Fibroblast of skin of back (primary cell): ENCODE data around the gene NPPB. TPM values are rescaled to one million over a fixed set of nuclear protein-coding genes. Genes with fewer than 3 reads are reported as not detected.
A peak's percentile ranks its signal among the peaks of the same experiment; 100 is the strongest.
"Not testable (repeated sequence)": the region's sequence is repeated elsewhere in the genome, so short reads cannot be mapped to it uniquely, and the experiment has no call there.

Source experiments
- DNase-seq: peaks from one replicate; pipeline ENCODE4 v3.0.0-alpha.2; 2013
- polyA plus RNA-seq, 2 experiments: library from polyadenylated mRNA; unstranded; fragments of 120-200 nt; gene quantifications; one replicate each; pipeline ENCODE4 v1.2.1, GENCODE V29; 2013; ENCODE audit not compliant: insufficient read length in 2 of 2

Gene NPPB
- polyA plus RNA-seq (2013, experiment 1 of 2; ENCODE audit: insufficient read length) = 13.6 TPM
- polyA plus RNA-seq (2013, experiment 2 of 2; ENCODE audit: insufficient read length) = 14.3 TPM

GRCh38 chr1:11858613-11858967 is at the start of gene NPPB:
Gene NPPB (minus strand): TSS chr1:11858945. CDS start chr1:11858833, 112 bp downstream.
- DNase-seq = no peak

DNA sequence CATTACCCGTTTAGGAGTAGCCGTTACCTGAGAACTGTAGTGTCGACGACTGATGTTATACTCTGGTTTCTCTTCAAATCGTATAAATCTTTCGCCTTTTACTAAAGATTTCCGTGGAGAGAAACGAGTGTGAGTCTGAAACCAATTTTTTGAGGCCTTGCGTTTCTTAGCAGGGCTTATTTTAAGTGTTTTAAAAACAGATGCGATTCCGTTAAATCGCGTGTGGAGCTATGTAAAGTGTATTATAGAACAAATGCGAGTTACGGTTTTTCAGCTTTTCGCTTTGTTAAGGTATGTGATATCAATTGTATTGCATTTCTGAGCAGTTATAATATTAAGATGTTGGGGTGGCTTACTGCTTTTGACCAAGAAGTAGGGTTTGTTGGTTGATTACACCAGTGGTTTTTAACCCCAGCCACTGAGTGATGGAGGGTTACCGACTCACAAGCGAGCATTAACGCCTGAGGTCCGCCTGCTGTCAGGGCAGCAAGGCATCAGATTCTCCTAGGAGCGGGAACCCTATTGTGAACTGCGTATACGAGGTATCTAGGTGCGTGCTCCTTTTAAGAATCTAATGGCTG is 49.4 kb upstream of the NPPB start:
- peak; percentile 99 for DNase-seq

GRCh38 chr1:11907275-11908094 is 48.7 kb upstream of the NPPB start:
- peak; percentile 91 for DNase-seq

DNA sequence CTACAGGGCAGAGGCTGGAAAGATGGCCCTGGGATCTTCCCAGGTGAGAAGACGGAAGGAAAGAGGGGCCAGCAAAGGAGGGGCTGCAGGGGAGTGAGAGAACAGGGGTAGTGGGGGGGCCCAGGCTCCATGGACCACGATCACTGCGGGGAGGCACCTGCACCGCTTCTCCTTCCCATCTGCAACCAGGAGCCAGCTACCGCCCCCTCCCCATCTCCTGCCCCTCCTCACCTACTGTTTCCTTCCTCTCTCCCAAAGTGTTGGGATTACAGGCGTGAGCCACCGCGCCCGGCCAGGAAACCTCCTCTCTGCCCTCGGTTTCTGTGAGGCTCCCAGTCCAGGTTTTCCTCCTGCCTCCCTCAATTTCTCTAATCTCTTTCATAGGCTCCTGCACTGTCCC is 48.1 kb upstream of the NPPB start:
- DNase-seq = no peak

DNA sequence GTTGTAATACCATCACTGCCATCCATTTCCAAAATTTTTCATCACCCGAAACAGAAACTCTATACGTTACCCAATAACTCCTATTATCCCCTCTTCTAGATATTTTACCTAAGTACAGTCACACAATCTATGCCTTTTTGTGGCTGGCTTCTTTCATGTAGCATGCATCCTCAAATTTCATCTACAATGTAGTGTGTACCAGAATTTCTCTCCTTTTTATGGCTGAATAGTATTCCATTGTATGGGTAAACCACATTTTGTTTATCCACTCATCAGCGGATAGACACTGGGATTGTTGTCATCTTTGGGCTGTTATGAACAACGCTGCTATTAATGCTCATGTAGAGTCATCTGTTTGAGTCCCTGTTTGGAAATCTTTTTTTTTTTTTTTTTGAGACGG is 46.2 kb upstream of the NPPB start:
- no peak for DNase-seq

DNA sequence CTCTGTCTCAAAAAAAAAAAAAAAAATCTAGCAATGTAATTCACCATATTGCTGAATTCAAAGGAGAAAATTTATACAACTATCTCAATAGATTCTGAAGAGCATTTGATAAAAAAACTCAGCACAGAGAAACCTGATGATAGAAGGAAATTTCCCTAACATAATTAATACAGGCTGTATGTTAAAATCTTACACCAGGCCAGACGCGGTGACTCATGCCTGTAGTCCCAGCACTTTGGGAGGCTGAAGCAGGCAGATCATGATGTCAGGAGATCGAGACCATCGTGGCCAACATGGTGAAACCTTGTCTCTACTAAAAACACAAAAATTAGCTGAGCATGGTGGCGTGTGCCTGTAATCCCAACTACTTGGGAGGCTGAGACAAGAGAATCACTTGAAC is 45.4 kb upstream of the NPPB start:
- DNase-seq = peak; percentile 33

GRCh38 chr1:11903210-11903609 is 44.5 kb upstream of the NPPB start:
- DNase-seq = no peak

DNA sequence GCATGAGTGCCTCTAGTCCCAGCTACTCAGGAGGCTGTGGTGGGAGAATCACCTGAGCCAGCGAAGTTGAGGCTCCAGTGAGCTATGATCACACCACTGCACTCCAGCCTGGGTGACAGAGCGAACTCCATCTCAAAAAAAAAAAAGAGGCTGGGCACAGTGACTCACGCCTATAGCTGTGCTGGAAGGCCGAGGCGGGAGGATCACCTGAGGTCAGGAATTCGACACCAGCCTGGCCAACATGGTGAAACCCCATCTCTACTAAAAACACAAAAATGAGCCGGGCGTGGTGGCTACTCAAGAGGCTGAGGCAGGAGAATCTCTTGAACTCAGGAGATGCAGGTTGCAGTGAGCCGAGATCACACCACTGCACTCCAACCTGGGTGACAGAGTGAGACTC is 42.7 kb upstream of the NPPB start:
- not testable (repeated sequence) for DNase-seq

GRCh38 chr1:11898831-11899467 is 40.2 kb upstream of the NPPB start:
- DNase-seq = no peak

DNA sequence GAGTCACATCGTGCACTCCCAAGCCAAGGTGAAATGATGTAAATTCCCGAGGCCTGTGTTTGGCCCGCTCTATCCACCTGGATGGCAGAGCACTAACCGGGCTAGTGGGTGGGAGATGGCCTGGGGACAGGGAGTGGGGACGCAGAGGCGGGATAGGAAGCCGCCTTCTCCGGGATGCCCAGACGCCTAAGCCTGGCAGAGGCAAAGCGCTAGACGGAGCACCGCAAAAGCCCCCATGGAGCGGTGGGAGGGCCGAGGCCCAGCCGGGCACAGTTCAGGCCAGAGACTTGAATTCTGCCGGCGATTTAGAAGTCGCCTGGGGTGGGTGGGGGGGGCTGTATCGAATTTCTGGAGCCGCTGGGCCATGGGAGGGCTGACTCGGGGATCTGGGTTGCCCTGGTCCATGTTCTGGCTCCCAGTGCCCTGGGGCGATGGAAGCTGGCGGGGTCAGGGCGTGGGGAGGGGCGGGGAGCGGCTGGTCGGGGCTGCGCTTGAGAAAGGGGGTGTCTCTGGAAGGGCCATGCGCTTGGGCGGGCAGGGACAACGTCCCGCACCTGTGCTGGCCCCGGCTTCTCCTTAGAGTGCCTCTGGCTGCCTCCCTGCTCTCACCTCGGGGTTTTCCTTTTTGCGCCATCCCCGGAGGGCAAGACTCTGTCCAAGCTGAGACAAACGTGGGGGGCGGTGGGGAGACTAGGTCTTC is 39.5 kb upstream of the NPPB start:
- DNase-seq = no peak

- not testable (repeated sequence) for DNase-seq
These were observed 35.8 kb upstream of the NPPB start for GRCh38 chr1:11894501-11894900.

GRCh38 chr1:11893907-11894251 is 35.1 kb upstream of the NPPB start:
- DNase-seq = peak; percentile 21

- DNase-seq = no peak
These were observed 32.9 kb upstream of the NPPB start for GRCh38 chr1:11891433-11892186.

DNA sequence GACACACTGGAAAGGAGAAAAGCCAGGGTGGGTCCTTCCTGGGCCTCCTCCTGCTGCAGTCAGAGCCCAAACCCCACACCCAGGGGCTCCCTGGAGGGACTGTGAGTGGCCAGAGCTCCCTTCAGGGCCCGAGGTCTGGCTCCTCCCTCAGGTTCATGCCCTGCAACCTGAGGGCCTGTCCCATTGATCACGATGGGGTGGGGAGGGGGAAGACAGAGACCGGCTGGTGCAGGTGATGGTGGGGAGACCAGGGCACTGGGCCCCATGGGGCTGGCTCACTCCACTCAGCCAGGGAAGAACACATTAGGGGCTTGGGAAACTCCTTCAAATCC is 30.1 kb upstream of the NPPB start:
- DNase-seq = no peak

DNA sequence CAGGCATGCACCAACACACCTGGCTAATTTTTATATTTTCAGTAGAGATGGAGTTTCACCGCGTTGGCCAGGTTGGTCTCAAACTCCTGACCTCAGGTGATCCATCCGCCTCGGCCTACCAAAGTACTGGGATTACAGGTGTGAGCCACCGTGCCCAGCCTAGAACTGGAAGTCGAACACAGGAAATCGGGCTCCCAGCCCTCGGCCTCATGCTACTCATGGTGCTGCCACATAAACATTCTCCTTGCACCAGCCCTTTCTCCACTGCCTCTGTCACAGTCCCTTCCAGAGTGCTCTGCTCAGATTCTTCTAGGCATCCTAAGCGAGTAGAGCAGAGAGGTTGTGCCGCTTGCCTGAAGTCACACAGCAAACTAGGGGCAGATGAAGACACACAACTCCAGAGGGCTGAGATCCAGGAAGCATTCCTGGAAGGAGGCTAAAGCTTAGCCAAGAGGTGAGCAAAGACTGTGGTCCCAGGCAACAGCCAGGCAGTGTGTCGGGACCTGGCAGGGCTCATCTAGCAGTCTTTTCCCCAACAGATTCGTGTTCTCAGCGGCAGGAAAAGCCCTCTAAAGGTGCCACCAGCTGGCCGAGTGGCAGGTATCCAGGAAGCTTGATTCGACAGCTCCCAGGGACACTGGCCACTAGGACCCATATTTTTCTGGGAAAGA is 29.6 kb upstream of the NPPB start:
- DNase-seq = no peak

DNA sequence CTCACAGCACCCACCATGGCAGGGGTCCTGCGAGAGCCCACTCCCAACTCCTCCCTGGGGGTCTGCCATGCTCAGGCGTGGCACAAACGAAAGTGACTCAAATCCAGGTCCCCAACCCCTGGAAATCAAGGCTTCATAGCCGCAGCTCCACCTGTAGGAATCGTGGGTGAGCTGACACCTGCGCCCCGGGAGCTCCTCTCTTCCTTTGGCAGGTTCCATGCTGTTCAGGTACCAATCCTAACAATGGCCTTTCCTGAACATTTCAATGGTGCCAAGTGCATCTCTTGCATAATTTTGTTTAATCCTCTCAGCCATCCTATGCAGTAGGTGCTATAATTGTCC is 28.9 kb upstream of the NPPB start:
- DNase-seq = no peak

GRCh38 chr1:11886986-11887665 is 28.4 kb upstream of the NPPB start:
- no peak for DNase-seq

- DNase-seq = no peak
These were observed 27.2 kb upstream of the NPPB start for GRCh38 chr1:11885916-11886315.

DNA sequence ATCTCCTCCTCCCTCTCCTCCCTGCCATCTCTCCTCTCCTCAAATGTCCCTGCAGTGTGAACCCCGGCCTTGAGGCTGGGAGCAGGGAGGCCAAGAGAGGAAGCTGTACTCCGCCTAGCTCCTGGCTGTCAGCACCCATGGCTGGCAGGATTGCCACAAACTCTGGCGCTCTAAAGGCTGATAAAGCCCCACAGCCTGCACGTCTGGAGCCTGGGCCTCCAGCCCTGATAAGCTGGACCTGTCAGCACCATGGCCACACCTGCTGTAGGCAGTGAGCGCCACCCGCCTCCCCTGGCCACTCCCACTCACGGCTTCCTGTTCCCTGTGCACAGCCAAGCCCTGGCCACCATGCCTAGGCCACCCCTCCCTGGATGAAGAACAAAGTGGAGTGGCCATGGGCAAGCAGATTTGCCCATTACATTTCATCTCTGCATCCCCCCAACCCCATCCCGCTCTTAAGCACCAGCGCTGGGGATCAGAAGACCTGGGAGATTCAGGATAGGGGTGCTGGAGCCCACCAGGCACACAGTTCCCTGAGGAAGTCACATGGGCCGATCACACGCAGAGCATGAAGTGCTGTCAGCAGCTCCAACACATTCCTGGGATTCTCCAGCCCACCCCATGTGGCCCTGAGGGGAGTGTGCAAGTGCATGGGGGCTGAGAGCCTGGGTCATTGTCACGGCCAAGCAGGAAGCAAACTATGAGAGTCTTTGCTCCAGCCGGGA is 24.2 kb upstream of the NPPB start:
- no peak for DNase-seq

DNA sequence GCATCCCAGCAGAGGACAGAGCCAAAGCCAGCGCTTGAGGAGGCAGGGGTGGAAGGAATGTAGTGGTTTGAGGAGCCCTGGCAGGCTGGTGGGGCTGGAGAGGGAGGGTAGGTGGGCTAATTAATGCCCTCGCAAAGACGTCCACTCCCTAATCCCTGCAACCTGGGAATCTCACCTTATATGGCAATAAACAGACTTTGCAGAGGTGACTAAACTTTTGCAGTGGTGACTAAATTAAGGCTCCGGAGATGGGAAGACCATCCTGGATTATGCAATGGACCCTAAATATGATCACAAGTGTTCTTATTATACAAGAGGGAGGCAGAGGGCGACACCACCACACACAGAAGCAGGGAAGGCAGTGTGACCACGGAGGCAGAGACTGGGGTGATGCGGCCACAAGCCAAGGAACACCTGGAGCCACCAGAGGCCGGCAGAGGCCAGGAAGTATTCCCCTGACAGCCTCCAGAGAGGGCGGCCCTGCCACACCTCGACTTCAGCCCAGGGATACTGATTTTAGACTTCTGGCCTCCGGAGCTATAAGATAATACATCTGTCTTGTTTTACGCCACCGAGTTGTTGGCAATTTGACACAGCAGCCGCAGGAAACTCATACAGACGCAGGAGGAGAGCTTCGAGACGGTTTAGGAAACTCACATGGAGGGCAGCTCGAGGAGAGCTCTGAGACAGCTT is 23.1 kb upstream of the NPPB start:
- DNase-seq = no peak
